Activated CD4-positive, alpha-beta T cell treated with anti-CD3 and anti-CD28 coated beads for 36 hours (primary cell): Measurements from ENCODE around the gene SSBP2. TPM values are rescaled to one million over a fixed set of nuclear protein-coding genes. Genes with fewer than 3 reads are reported as not detected.

Experiments used
- ATAC-seq: fragments of 200-7000 bp; cut with Tn5 transposase; one replicate; pipeline ENCODE4 v1.10.0; 2021; ENCODE audit warnings: mild to moderate bottlenecking, moderate library complexity
- CTCF ChIA-PET: fragments of 350-600 bp; sonication (Branson Sonifier 250); formaldehyde crosslinking; loops from one replicate; lab custom pipeline; 2021; ENCODE audit warnings: antibody characterized with exemption; lab: Charles Lee
- POLR2A ChIA-PET: fragments of 350-600 bp; sonication (Branson Sonifier 250); formaldehyde crosslinking; loops from one replicate; lab custom pipeline; 2021; ENCODE audit warnings: antibody characterized with exemption, inconsistent platforms; lab: Charles Lee
- DNase-seq: peaks from one replicate; pipeline ENCODE4 v3.0.0-alpha.2; 2020
- H3K27ac Mint-ChIP-seq: one replicate; pipeline ENCODE4 v1.8.0; 2021; ENCODE audit warnings: mixed read lengths
- H3K27me3 Mint-ChIP-seq: one replicate; pipeline ENCODE4 v1.8.0; 2021; ENCODE audit warnings: mixed read lengths
- H3K36me3 Mint-ChIP-seq: one replicate; pipeline ENCODE4 v1.8.0; 2021; ENCODE audit warnings: low read depth, mixed read lengths
- H3K4me1 Mint-ChIP-seq: one replicate; pipeline ENCODE4 v1.8.0; 2021; ENCODE audit warnings: mixed read lengths
- H3K4me3 Mint-ChIP-seq: one replicate; pipeline ENCODE4 v1.8.0; 2021; ENCODE audit warnings: mild to moderate bottlenecking, moderate library complexity, mixed read lengths
- H3K9me3 Mint-ChIP-seq: one replicate; pipeline ENCODE4 v1.8.0; 2021; ENCODE audit warnings: low read depth, mixed read lengths
- intact Hi-C, 2 experiments: fragments of 100-400 bp; cut with DNase I in 1 of 2; cut with micrococcal nuclease in 1 of 2; formaldehyde crosslinking; loops; one replicate each; pipeline versions ENCODE4 v1.14.2 to v1.15.1; 2022 to 2024; cut with DNase I, micrococcal nuclease
- total RNA-seq, 2 experiments: library from RNA; stranded (reverse); gene quantifications; one replicate each; pipeline ENCODE4 v1.2.3, GENCODE V29; 2021

SSBP2 gene
- total RNA-seq, 2 experiments from 2014 or later: 16.9 to 21.4 TPM

- Mint-ChIP-seq H3K27me3 (peaks cover 58% of the 10 kb centered on the region), H3K4me1 (peaks cover 3% of the 10 kb centered on the region), H3K36me3 (no peaks in the 10 kb centered on the region), H3K4me3 (peak within 1 kb of the TSS; percentile 41), H3K9me3 (peaks cover 3% of the 10 kb centered on the region), H3K27ac (no peak within 1 kb of the TSS)
- intact Hi-C loops: no loop called here
- ATAC-seq (peak; percentile 49), DNase-seq (peak; percentile 22)
- POLR2A ChIA-PET: no interaction called here
- CTCF ChIA-PET: interaction anchor here (0.5 to 1.2 kb wide), 3 partner anchors 194 to 777 kb away, joined by 3 to 4 read pairs (median 4); no protein-coding TSS in a partner anchor
Measured at GRCh38 chr5:81393783-81394718, 356.8 kb downstream of the SSBP2 start, which contains the start of gene ACOT12. Gene ACOT12, minus strand, starts transcription at chr5:81394134. Its CDS starts 20 bp downstream, at chr5:81394114.

DNA sequence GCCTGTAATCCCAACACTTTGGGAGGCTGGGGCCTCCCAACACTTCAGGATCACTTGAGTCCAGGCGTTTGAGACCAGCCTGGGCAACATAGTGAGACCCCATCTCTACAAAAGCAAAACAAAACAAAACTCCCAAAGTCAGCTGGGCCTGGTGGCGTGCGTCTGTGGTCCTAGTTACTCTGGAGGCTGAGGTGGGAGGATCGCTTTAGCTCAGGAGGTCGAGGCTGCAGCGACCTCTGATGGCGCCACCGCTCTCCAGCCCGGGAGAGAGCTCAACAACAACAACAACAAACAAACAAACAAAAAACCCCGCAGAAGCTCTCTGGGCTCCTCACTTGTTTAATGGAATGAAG lies 357.5 kb downstream of the SSBP2 start:
- Mint-ChIP-seq H3K27me3 (peaks cover 57% of the 10 kb centered on the region), H3K4me3 (peak overlapping the region; percentile 41), H3K9me3 (peaks cover 3% of the 10 kb centered on the region), H3K36me3 (no peaks in the 10 kb centered on the region), H3K27ac (no peak overlapping the region), H3K4me1 (no peaks in the 10 kb centered on the region)
- DNase-seq (peak; percentile 8), ATAC-seq (no peak)
- ChIA-PET POLR2A (no interaction called here), CTCF (interaction anchor here (0.6 to 1.2 kb wide), 2 partner anchors 445 to 778 kb away, joined by 3 to 4 read pairs; no protein-coding TSS in a partner anchor)
- intact Hi-C loops: no loop called here

- Mint-ChIP-seq H3K27ac (no peak overlapping the region), H3K4me3 (no peak overlapping the region), H3K9me3 (no peaks in the 10 kb centered on the region), H3K36me3 (no peaks in the 10 kb centered on the region), H3K27me3 (peaks cover 34% of the 10 kb centered on the region), H3K4me1 (no peaks in the 10 kb centered on the region)
- ATAC-seq: no peak
- intact Hi-C loops: no loop called here
- ChIA-PET CTCF (no interaction called here), POLR2A (no interaction called here)
- DNase-seq: no peak
Measured at GRCh38 chr5:81389025-81389424, 361.9 kb downstream of the SSBP2 start.

DNA sequence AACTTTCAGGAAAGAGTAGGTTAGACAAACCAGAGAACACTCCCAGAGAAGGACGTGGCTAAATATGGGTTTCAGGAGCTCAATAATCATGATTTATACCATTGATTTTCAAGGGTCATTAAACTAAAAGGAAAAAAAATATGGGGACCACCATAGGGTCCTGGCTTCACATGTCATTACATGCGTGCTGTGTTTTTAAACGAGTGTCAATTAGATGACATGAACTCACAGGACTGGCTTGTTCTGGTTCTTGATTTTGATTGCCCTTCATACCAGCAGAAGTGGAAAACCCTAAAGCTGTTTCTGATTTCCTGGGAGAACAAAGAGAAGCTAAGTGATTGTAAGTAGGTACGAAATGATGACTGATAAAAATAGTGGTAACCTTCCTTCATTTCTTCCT lies 362.7 kb downstream of the SSBP2 start:
- intact Hi-C loops: no loop called here
- no peak for ATAC-seq
- Mint-ChIP-seq H3K36me3 (no peaks in the 10 kb centered on the region), H3K27ac (no peak overlapping the region), H3K4me3 (no peak overlapping the region), H3K9me3 (no peaks in the 10 kb centered on the region), H3K27me3 (peaks cover 29% of the 10 kb centered on the region), H3K4me1 (no peaks in the 10 kb centered on the region)
- ChIA-PET CTCF (interaction anchor here (0.6 kb wide), 1 partner anchor 89 kb away, joined by 3 read pairs; no protein-coding TSS in a partner anchor), POLR2A (no interaction called here)
- no peak for DNase-seq

- ChIA-PET CTCF (no interaction called here), POLR2A (no interaction called here)
- DNase-seq (no peak), ATAC-seq (no peak)
- H3K4me1 Mint-ChIP-seq: no peaks in the 10 kb centered on the region
- H3K36me3 Mint-ChIP-seq: no peaks in the 10 kb centered on the region
- intact Hi-C loops: no loop called here
- H3K9me3 Mint-ChIP-seq: no peaks in the 10 kb centered on the region
- peaks cover 5% of the 10 kb centered on the region for H3K27me3 Mint-ChIP-seq
- no peak overlapping the region for H3K4me3 Mint-ChIP-seq
- no peak overlapping the region for H3K27ac Mint-ChIP-seq
Measured at GRCh38 chr5:81383867-81384266, 367.0 kb downstream of the SSBP2 start.

DNA sequence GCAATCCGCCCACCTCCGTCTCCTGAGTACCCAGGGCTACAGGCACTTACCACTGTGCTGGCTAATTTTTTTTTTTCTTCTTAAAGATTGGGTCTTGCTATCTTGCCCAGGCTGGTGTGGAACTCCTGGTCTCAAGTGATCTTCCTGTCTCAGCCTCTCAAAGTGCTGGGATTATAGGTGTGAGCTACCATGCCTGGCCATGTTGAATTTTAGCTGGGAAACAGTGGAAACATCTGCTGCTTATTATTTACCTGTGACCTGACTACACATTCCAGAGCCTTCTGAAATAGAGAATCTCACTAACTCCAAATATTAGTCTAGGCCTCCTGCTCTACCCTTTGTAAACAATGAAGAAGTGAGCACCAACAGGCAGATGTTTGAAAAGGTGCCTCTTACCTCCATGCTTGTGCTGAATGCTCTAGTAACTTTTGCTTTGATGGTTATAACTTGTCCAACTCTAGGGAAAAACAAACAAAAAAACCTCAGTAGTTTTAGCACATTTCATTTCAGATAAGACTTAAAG lies 379.5 kb downstream of the SSBP2 start:
- ATAC-seq: no peak
- intact Hi-C loops: no loop called here
- no peaks in the 10 kb centered on the region for H3K4me1 Mint-ChIP-seq
- DNase-seq: no peak
- POLR2A ChIA-PET: no interaction called here
- H3K27ac Mint-ChIP-seq: no peak overlapping the region
- H3K9me3 Mint-ChIP-seq: no peaks in the 10 kb centered on the region
- H3K27me3 Mint-ChIP-seq: peaks cover 2% of the 10 kb centered on the region
- H3K4me3 Mint-ChIP-seq: no peak overlapping the region
- H3K36me3 Mint-ChIP-seq: no peaks in the 10 kb centered on the region
- CTCF ChIA-PET: interaction anchor here (0.6 to 0.7 kb wide), 2 partner anchors 536 to 715 kb away, joined by 3 read pairs; no protein-coding TSS in a partner anchor

- Mint-ChIP-seq H3K36me3 (no peaks in the 10 kb centered on the region), H3K27ac (no peak overlapping the region), H3K27me3 (peaks cover 2% of the 10 kb centered on the region), H3K4me3 (no peak overlapping the region), H3K4me1 (no peaks in the 10 kb centered on the region), H3K9me3 (no peaks in the 10 kb centered on the region)
- intact Hi-C loops: no loop called here
- DNase-seq: no peak
- POLR2A ChIA-PET: no interaction called here
- CTCF ChIA-PET: interaction anchor here (0.6 to 0.7 kb wide), 2 partner anchors 535 to 716 kb away, joined by 3 read pairs; no protein-coding TSS in a partner anchor
- no peak for ATAC-seq
Measured at GRCh38 chr5:81370912-81371311, 380.0 kb downstream of the SSBP2 start.

GRCh38 chr5:81365541-81365940 lies 385.4 kb downstream of the SSBP2 start:
- Mint-ChIP-seq H3K4me1 (no peaks in the 10 kb centered on the region), H3K36me3 (no peaks in the 10 kb centered on the region), H3K4me3 (no peak overlapping the region), H3K27ac (no peak overlapping the region), H3K27me3 (no peaks in the 10 kb centered on the region), H3K9me3 (no peaks in the 10 kb centered on the region)
- ChIA-PET POLR2A (no interaction called here), CTCF (no interaction called here)
- ATAC-seq: no peak
- DNase-seq: no peak
- intact Hi-C loops: no loop called here

- Mint-ChIP-seq H3K27ac (no peak overlapping the region), H3K9me3 (no peaks in the 10 kb centered on the region), H3K27me3 (no peaks in the 10 kb centered on the region), H3K4me1 (no peaks in the 10 kb centered on the region), H3K4me3 (no peak overlapping the region), H3K36me3 (no peaks in the 10 kb centered on the region)
- no peak for ATAC-seq
- ChIA-PET CTCF (interaction anchor here (0.6 to 1.3 kb wide), 3 partner anchors 16 to 447 kb away, joined by 3 to 4 read pairs (median 3); no protein-coding TSS in a partner anchor), POLR2A (no interaction called here)
- intact Hi-C loops: no loop called here
- DNase-seq: no peak
Measured at GRCh38 chr5:81363093-81363871, 387.6 kb downstream of the SSBP2 start.
